Measurements from ENCODE around the gene SEMA5B.

The SEMA5B gene

GRCh38 chr3:122921791-122922651, 105.5 kb downstream of the SEMA5B start:
- Histone ChIP-seq H3K27ac (no peak overlapping the region), H3K36me3 (no peaks in the 10 kb centered on the region), H3K4me1 (ENCODE audit: control insufficient read depth in 1 of 2, insufficient read depth in 1 of 2, low read depth in 1 of 2, low read length in 1 of 2) (peaks cover 0 to 3% of the 10 kb centered on the region in 2 experiments), H3K27me3 (peaks cover 81% of the 10 kb centered on the region), H3K4me3 (ENCODE audit: low read depth in 1 of 2, low read length in 1 of 2) (no peak overlapping the region), H3K9me3 (no peaks in the 10 kb centered on the region)
- no peak for TF ChIP-seq CTCF (IDR thresholded peaks at IDR 0.05)

DNA sequence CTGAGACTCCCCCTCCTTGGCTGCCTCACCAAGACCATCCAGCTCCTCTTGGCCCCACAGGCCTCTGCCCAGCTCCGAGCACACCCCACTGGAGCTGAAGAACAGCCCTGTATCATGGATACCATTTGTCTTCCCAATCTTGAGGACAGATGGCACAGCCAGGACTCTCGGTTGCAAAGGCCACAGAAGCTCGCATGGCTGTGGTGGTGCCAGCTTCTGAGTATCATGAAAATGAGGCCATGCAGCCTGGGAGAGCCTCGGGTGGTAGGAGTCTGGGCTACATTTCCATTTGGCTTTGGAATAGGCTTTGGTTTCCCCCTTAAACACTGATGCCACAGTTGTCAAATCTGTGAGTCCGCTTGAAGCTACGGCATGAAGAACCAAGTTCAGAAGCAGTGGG, 106.6 kb downstream of the SEMA5B start:
- Histone ChIP-seq H3K9me3 (no peaks in the 10 kb centered on the region), H3K27me3 (peaks cover 90% of the 10 kb centered on the region), H3K4me1 (ENCODE audit: control insufficient read depth in 1 of 2, insufficient read depth in 1 of 2, low read depth in 1 of 2, low read length in 1 of 2) (peaks cover 0 to 3% of the 10 kb centered on the region in 2 experiments), H3K4me3 (ENCODE audit: low read depth in 1 of 2, low read length in 1 of 2) (no peak overlapping the region), H3K36me3 (no peaks in the 10 kb centered on the region), H3K27ac (no peak overlapping the region)
- no peak for TF ChIP-seq CTCF (IDR thresholded peaks at IDR 0.05)

DNA sequence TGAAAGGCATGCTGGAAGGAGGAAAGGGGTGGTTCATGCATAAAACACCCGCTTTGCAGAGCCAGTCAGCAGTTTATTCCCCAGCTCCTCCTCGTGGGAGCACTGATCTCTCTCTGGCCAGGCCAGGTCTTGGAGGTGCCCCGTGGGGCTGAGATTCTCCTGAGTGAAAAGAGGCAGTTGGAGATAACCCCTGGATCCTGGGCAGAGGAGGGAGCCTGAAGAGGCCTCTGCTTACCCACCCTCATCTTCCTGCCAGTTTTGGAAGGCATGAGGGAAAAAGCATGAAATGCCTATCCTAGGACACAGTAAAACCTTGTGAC, 108.3 kb downstream of the SEMA5B start:
- Histone ChIP-seq H3K36me3 (no peaks in the 10 kb centered on the region), H3K9me3 (no peaks in the 10 kb centered on the region), H3K27me3 (peaks cover 99% of the 10 kb centered on the region), H3K4me1 (ENCODE audit: control insufficient read depth in 1 of 2, insufficient read depth in 1 of 2, low read depth in 1 of 2, low read length in 1 of 2) (peaks cover 0 to 3% of the 10 kb centered on the region in 2 experiments), H3K27ac (no peak overlapping the region), H3K4me3 (ENCODE audit: low read depth in 1 of 2, low read length in 1 of 2) (no peak overlapping the region)
- TF ChIP-seq CTCF (IDR thresholded peaks at IDR 0.05) = no peak

GRCh38 chr3:122918576-122919290, 108.8 kb downstream of the SEMA5B start:
- TF ChIP-seq CTCF (IDR thresholded peaks at IDR 0.05) = no peak
- Histone ChIP-seq H3K27me3 (peaks cover 99% of the 10 kb centered on the region), H3K4me1 (ENCODE audit: control insufficient read depth in 1 of 2, insufficient read depth in 1 of 2, low read depth in 1 of 2, low read length in 1 of 2) (peaks cover 0 to 3% of the 10 kb centered on the region in 2 experiments)

GRCh38 chr3:122917412-122917811, 110.2 kb downstream of the SEMA5B start:
- no peak overlapping the region for H3K27ac ChIP-seq
- peaks cover 99% of the 10 kb centered on the region for H3K27me3 ChIP-seq
- H3K9me3 ChIP-seq = no peaks in the 10 kb centered on the region
- H3K4me1 ChIP-seq (ENCODE audit: control insufficient read depth in 1 of 2, insufficient read depth in 1 of 2, low read depth in 1 of 2, low read length in 1 of 2) = peaks cover 0 to 3% of the 10 kb centered on the region in 2 experiments
- no peak overlapping the region for H3K4me3 ChIP-seq (ENCODE audit: low read depth in 1 of 2, low read length in 1 of 2)
- no peak for TF ChIP-seq CTCF (IDR thresholded peaks at IDR 0.05)
- H3K36me3 ChIP-seq = no peaks in the 10 kb centered on the region

More at GRCh38 chr3:122918576-122919290, 108.8 kb downstream of the SEMA5B start:
- Histone ChIP-seq H3K27ac (no peak overlapping the region), H3K4me3 (ENCODE audit: low read depth in 1 of 2, low read length in 1 of 2) (no peak overlapping the region), H3K36me3 (no peaks in the 10 kb centered on the region), H3K9me3 (no peaks in the 10 kb centered on the region)

Measured in neutrophil (primary cell).